ENCODE results near the gene YES1. TPM values are rescaled to one million over a fixed set of nuclear protein-coding genes. Genes with fewer than 3 reads are reported as not detected.

Gene YES1
- total and polyA plus RNA-seq, 2 donors (not counting 3 experiments of a cell fraction or from before 2014, with no cell fraction given), result 16.5 to 92.3 TPM

DNA sequence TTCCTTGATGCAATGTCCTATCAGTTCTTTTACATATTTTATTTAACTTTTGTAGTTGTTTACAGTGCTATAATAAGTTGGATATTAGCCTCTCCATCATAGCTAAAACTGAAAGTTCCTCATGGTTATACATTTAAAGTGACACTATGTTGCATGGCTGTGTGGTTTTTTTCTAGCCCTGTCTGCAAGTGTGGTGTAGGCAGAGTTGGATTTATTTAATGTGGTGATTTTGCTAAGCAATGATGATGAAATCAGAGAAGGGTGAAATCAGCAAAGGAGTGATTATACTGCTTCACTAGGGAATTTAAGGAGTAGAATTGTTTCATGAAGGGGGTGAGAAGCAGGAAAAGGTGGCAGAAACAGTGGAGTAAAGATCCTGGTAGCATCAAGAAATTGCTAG lies 81.3 kb downstream of the YES1 start:
- no peak for TF ChIP-seq GATA2 (IDR thresholded peaks at IDR 0.05; ENCODE audit: insufficient read depth, insufficient read length, low read depth, low read length)
- no peak for TF ChIP-seq FOS (IDR thresholded peaks at IDR 0.05; ENCODE audit: borderline replicate concordance, insufficient read depth, low read length)
- no peak for TF ChIP-seq EZH2 (IDR thresholded peaks at IDR 0.05; ENCODE audit: borderline replicate concordance, low read depth, low read length, severe bottlenecking)
- no peak for TF ChIP-seq MYC (IDR thresholded peaks at IDR 0.05; ENCODE audit: low read depth, low read length)
- no peak for TF ChIP-seq POLR2AphosphoS5 (IDR thresholded peaks at IDR 0.05; ENCODE audit: insufficient read depth, low read depth, low read length)
- no peak for TF ChIP-seq POLR2A (IDR thresholded peaks at IDR 0.05; ENCODE audit: low read depth, low read length)
- TF ChIP-seq, protein P1, sequence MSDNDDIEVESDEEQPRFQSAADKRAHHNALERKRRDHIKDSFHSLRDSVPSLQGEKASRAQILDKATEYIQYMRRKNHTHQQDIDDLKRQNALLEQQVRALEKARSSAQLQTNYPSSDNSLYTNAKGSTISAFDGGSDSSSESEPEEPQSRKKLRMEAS (IDR thresholded peaks at IDR 0.05; ENCODE audit: insufficient read depth, insufficient read length), result no peak
- TF ChIP-seq JUN (IDR thresholded peaks at IDR 0.05; ENCODE audit: borderline replicate concordance, insufficient read depth, insufficient read length, low read depth), result no peak
- TF ChIP-seq, protein P2, sequence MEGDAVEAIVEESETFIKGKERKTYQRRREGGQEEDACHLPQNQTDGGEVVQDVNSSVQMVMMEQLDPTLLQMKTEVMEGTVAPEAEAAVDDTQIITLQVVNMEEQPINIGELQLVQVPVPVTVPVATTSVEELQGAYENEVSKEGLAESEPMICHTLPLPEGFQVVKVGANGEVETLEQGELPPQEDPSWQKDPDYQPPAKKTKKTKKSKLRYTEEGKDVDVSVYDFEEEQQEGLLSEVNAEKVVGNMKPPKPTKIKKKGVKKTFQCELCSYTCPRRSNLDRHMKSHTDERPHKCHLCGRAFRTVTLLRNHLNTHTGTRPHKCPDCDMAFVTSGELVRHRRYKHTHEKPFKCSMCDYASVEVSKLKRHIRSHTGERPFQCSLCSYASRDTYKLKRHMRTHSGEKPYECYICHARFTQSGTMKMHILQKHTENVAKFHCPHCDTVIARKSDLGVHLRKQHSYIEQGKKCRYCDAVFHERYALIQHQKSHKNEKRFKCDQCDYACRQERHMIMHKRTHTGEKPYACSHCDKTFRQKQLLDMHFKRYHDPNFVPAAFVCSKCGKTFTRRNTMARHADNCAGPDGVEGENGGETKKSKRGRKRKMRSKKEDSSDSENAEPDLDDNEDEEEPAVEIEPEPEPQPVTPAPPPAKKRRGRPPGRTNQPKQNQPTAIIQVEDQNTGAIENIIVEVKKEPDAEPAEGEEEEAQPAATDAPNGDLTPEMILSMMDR (IDR thresholded peaks at IDR 0.05; ENCODE audit: extremely low read depth in 1 of 2, insufficient read depth in 1 of 2, low read depth in 1 of 2, low read length in 2 of 2), result no peak
- no peak for FAIRE-seq
- no peaks in the 10 kb centered on the region for H3K27me3 ChIP-seq (ENCODE audit: control insufficient read depth in 2 of 2, insufficient read depth in 2 of 2, low read length in 2 of 2)
- H3K36me3 ChIP-seq (ENCODE audit: control insufficient read depth in 2 of 2, extremely low read depth in 1 of 2, insufficient read depth in 2 of 2, low read length in 2 of 2), result peaks cover 0 to 5% of the 10 kb centered on the region in 2 experiments
- H3K9ac ChIP-seq (replicated peaks; ENCODE audit: extremely low read depth, insufficient read depth, low read length), result no peak overlapping the region
- no peak overlapping the region for H2AFZ ChIP-seq (ENCODE audit: low read depth, low read length)
- H3K9me1 ChIP-seq (replicated peaks; ENCODE audit: control insufficient read depth, extremely low read depth, insufficient read depth, low read length), result no peaks in the 10 kb centered on the region
- no peak for DNase-seq (ENCODE audit: low read depth, low spot score)
- no peaks in the 10 kb centered on the region for H3K79me2 ChIP-seq (ENCODE audit: control insufficient read depth, insufficient read depth, low read length)
- H3K4me2 ChIP-seq (ENCODE audit: insufficient read depth, low read length), result no peak overlapping the region
- dilution Hi-C loops (cut with MboI; ENCODE audit: extremely low pct_ligation_motif_present, low sequenced_read_pairs) (loop anchor here (25.0 kb wide), 1 partner anchor 107 kb away; no protein-coding TSS in a partner anchor), intact Hi-C loops (cut with micrococcal nuclease) (no loop called here)
- no peak overlapping the region for H3K27ac ChIP-seq (ENCODE audit: insufficient read depth, low read depth, low read length)
- no peaks in the 10 kb centered on the region for H3K4me1 ChIP-seq (ENCODE audit: control insufficient read depth, extremely low read depth, insufficient read depth, low read length)
- no TSS peak for BruUV-seq (replicated peaks)
- no peaks in the 10 kb centered on the region for H4K20me1 ChIP-seq (replicated peaks; ENCODE audit: control insufficient read depth, extremely low read depth, insufficient read depth, low read length)
- H3K4me3 ChIP-seq (replicated peaks in 1 of 3; ENCODE audit: insufficient read depth in 1 of 3, low read depth in 1 of 3, low read length in 3 of 3), result no peak overlapping the region
- H3K9me3 ChIP-seq (replicated peaks; ENCODE audit: control insufficient read depth, insufficient read depth, low read length), result no peaks in the 10 kb centered on the region
- POLR2A ChIA-PET, result no interaction called here
- CTCF ChIA-PET, result interaction anchor here (0.9 to 1.5 kb wide), 2 partner anchors 18 to 100 kb away, joined by 3 to 5 read pairs; partner anchors contain the start of gene ENOSF1

Data from endothelial cell of umbilical vein (primary cell).